ENCODE results near the gene HCRTR1.

The HCRTR1 gene

GRCh38 chr1:31640964-31641363 lies 23.5 kb downstream of the HCRTR1 start:
- ChIA-PET POLR2A (no interaction called here), CTCF (interaction anchor here (0.7 to 2.3 kb wide), 5 partner anchors 21 to 148 kb away, joined by 3 to 7 read pairs (median 4); no protein-coding TSS in a partner anchor)
- Histone ChIP-seq H3K36me3 (ENCODE audit: control insufficient read depth in 2 of 2, insufficient read depth in 1 of 2, low read length in 2 of 2) (peaks cover 0 to 19% of the 10 kb centered on the region in 2 experiments; a peak in 1 of 3 replicates), H3K9me3 (ENCODE audit: control insufficient read depth, insufficient read depth, low read depth, low read length) (no peaks in the 10 kb centered on the region), H3K27ac (ENCODE audit: extremely low read depth, low read depth, low read length) (no peak overlapping the region), H3K4me3 (ENCODE audit: low read depth, low read length) (no peak overlapping the region), H3K4me1 (ENCODE audit: control insufficient read depth, insufficient read depth, low read length) (peaks cover 5% of the 10 kb centered on the region; the same call in 1 of the 2 replicates)
- no peak for TF ChIP-seq ZNF423 (tag by site-specific recombination; IDR thresholded peaks at IDR 0.05)
- TF ChIP-seq ZNF776 (tag by site-specific recombination; IDR thresholded peaks at IDR 0.05; ENCODE audit: borderline replicate concordance): no peak
- TF ChIP-seq TSHZ1 (tag by site-specific recombination; IDR thresholded peaks at IDR 0.05; ENCODE audit: borderline replicate concordance): no peak
- TF ChIP-seq OSR2 (tag by site-specific recombination; IDR thresholded peaks at IDR 0.05): no peak
- TF ChIP-seq ZNF366 (tag by site-specific recombination; conservative IDR thresholded peaks at IDR 0.05): no peak
- TF ChIP-seq ZBTB11 (tag by site-specific recombination; conservative IDR thresholded peaks at IDR 0.05; ENCODE audit: low read depth): no peak
- TF ChIP-seq ZNF202 (tag by site-specific recombination; IDR thresholded peaks at IDR 0.05; ENCODE audit: borderline replicate concordance): no peak
- TF ChIP-seq ZSCAN16 (tag by site-specific recombination; IDR thresholded peaks at IDR 0.05): no peak
- no peak for TF ChIP-seq ZNF791 (tag by site-specific recombination; IDR thresholded peaks at IDR 0.05)
- TF ChIP-seq ZBTB8A (tag by site-specific recombination; IDR thresholded peaks at IDR 0.05): no peak
- no peak for TF ChIP-seq ZNF664 (tag by site-specific recombination; IDR thresholded peaks at IDR 0.05)
- TF ChIP-seq ZNF398 (tag by site-specific recombination; IDR thresholded peaks at IDR 0.05): no peak
- no peak for TF ChIP-seq ZNF157 (tag by site-specific recombination; IDR thresholded peaks at IDR 0.05)
- TF ChIP-seq YY1 (tag by site-specific recombination; IDR thresholded peaks at IDR 0.05): no peak
- TF ChIP-seq ZNF843 (tag by site-specific recombination; IDR thresholded peaks at IDR 0.05): no peak
- TF ChIP-seq AEBP2 (tag by site-specific recombination; IDR thresholded peaks at IDR 0.05; ENCODE audit: borderline replicate concordance): no peak
- no peak for TF ChIP-seq ZNF18 (tag by site-specific recombination; IDR thresholded peaks at IDR 0.05)

Measured in HEK293 (cell line).